Esophagus muscularis mucosa (tissue), 3 donors: ENCODE results near the gene TRAPPC14.

ENCODE experiments used
- CTCF ChIP-seq, 3 experiments: fragments of 200-600 bp in 2 of 3; fragments of 450-650 bp in 1 of 3; sonication (generic) in 2 of 3; IDR thresholded peaks; one replicate each; pipeline ENCODE4 v1.5.1; 2017 to 2019; ENCODE audit warnings: antibody characterized with exemption in 3 of 3, mild to moderate bottlenecking in 2 of 3, moderate library complexity in 1 of 3
- EP300 ChIP-seq: sonication (generic); formaldehyde crosslinking; IDR thresholded peaks from one replicate; pipeline ENCODE4 v1.6.1; 2017; ENCODE audit warnings: antibody characterized with exemption

- no peak for TF ChIP-seq CTCF (IDR thresholded peaks at IDR 0.05)
- TF ChIP-seq EP300: no peak
Observed at GRCh38 chr7:100137851-100138760, 20.4 kb downstream of the TRAPPC14 start.
